DMS79 treated with DMSO at 0.1 percent for 48 hours (cell line): ENCODE results near the gene ZNF276.
"Not testable (repeated sequence)": the region's sequence is repeated elsewhere in the genome, so short reads cannot be mapped to it uniquely, and the experiment has no call there.

Experiments
- DNase-seq: peaks from one replicate; lab custom pipeline; 2025; lab: John Stamatoyannopoulos, UW

Gene ZNF276

GRCh38 chr16:89737341-89738071, 16.2 kb downstream of the ZNF276 start:
- DNase-seq = no peak

GRCh38 chr16:89738072-89738377, 16.7 kb downstream of the ZNF276 start:
- DNase-seq = no peak

- DNase-seq = no peak
Measured at GRCh38 chr16:89738538-89739317, 17.4 kb downstream of the ZNF276 start.

- DNase-seq = no peak
Measured at GRCh38 chr16:89739383-89739782, 18.0 kb downstream of the ZNF276 start.

- no peak for DNase-seq
Measured at GRCh38 chr16:89741342-89742014, 20.1 kb downstream of the ZNF276 start.

- DNase-seq = no peak
Measured at GRCh38 chr16:89742948-89743347, 21.6 kb downstream of the ZNF276 start.

GRCh38 chr16:89744813-89745212, 23.5 kb downstream of the ZNF276 start:
- DNase-seq = no peak

GRCh38 chr16:89746043-89746442, 24.7 kb downstream of the ZNF276 start:
- no peak for DNase-seq

- no peak for DNase-seq
Measured at GRCh38 chr16:89748076-89748475, 26.7 kb downstream of the ZNF276 start.

- no peak for DNase-seq
Measured at GRCh38 chr16:89748921-89749320, 27.6 kb downstream of the ZNF276 start.

- no peak for DNase-seq
Measured at GRCh38 chr16:89749637-89750036, 28.3 kb downstream of the ZNF276 start.

- no peak for DNase-seq
Measured at GRCh38 chr16:89759746-89760340, 38.5 kb downstream of the ZNF276 start.

- DNase-seq = no peak
Measured at GRCh38 chr16:89761304-89761922, 40.1 kb downstream of the ZNF276 start.

- no peak for DNase-seq
Measured at GRCh38 chr16:89764711-89765201, 43.4 kb downstream of the ZNF276 start.

- DNase-seq = no peak
Measured at GRCh38 chr16:89765292-89765830, 44.0 kb downstream of the ZNF276 start.

- DNase-seq = no peak
Measured at GRCh38 chr16:89770367-89770766, 49.0 kb downstream of the ZNF276 start.

GRCh38 chr16:89775223-89775622, 53.9 kb downstream of the ZNF276 start:
- no peak for DNase-seq

GRCh38 chr16:89778211-89778610, 56.9 kb downstream of the ZNF276 start:
- not testable (repeated sequence) for DNase-seq

- DNase-seq = no peak
Measured at GRCh38 chr16:89779231-89779908, 58.0 kb downstream of the ZNF276 start.

GRCh38 chr16:89779909-89780305, 58.6 kb downstream of the ZNF276 start:
- no peak for DNase-seq

- DNase-seq = no peak
Measured at GRCh38 chr16:89782489-89782888, 61.2 kb downstream of the ZNF276 start.
